HepG2 (cell line): Measurements from ENCODE around the gene SLC1A4. TPM values are rescaled to one million over a fixed set of nuclear protein-coding genes. Genes with fewer than 3 reads are reported as not detected.
A peak's percentile ranks its signal among the peaks of the same experiment; 100 is the strongest.

ENCODE experiments used
- ARNTL ChIP-seq: sonication (generic); formaldehyde crosslinking; IDR thresholded peaks from 2 replicates; pipeline ENCODE4 v1.4.0; 2020; ENCODE audit warnings: mild to moderate bottlenecking, missing genetic modification reagents
- ESRRA ChIP-seq: sonication (generic); formaldehyde crosslinking; IDR thresholded peaks from 2 replicates; pipeline ENCODE4 v1.5.1; 2020; ENCODE audit warnings: mild to moderate bottlenecking, low read depth, missing genetic modification reagents
- HDAC1 ChIP-seq: sonication (generic); formaldehyde crosslinking; IDR thresholded peaks from 2 replicates; pipeline ENCODE4 v1.5.1; 2020; ENCODE audit warnings: mild to moderate bottlenecking, missing genetic modification reagents
- HES4 ChIP-seq: sonication (generic); formaldehyde crosslinking; IDR thresholded peaks from 2 replicates; pipeline ENCODE4 v1.9.0; 2021; ENCODE audit warnings: mild to moderate bottlenecking, missing genetic modification reagents, borderline replicate concordance
- IRF2 ChIP-seq: IDR thresholded peaks from 2 replicates; pipeline ENCODE4 v1.6.1; 2018; ENCODE audit warnings: missing genetic modification reagents, missing compliant biosample characterization
- KAT8 ChIP-seq: IDR thresholded peaks from 2 replicates; pipeline ENCODE4 v1.6.1; 2016; ENCODE audit warnings: missing genetic modification reagents, missing compliant biosample characterization
- KDM1A ChIP-seq: IDR thresholded peaks from 2 replicates; pipeline ENCODE4 v1.6.1; 2016; ENCODE audit warnings: missing compliant biosample characterization
- KDM4B ChIP-seq: sonication (generic); formaldehyde crosslinking; IDR thresholded peaks from 2 replicates; pipeline ENCODE4 v1.4.0; 2020; ENCODE audit warnings: missing genetic modification reagents
- KDM5A ChIP-seq: fragments of 200-600 bp; sonication (generic); IDR thresholded peaks from 2 replicates; pipeline ENCODE4 v1.7.0; 2018; ENCODE audit warnings: antibody characterized with exemption, mild to moderate bottlenecking, low read length, borderline replicate concordance
- KDM6A ChIP-seq: IDR thresholded peaks from 2 replicates; pipeline ENCODE4 v1.6.1; 2016; ENCODE audit warnings: low read depth
- MIER3 ChIP-seq: IDR thresholded peaks from 2 replicates; pipeline ENCODE4 v1.6.1; 2016; ENCODE audit warnings: missing compliant biosample characterization, borderline replicate concordance
- NCOA5 ChIP-seq: sonication (generic); formaldehyde crosslinking; IDR thresholded peaks from 2 replicates; pipeline ENCODE4 v1.4.0; 2020; ENCODE audit warnings: missing genetic modification reagents
- PITX1 ChIP-seq: sonication (generic); formaldehyde crosslinking; IDR thresholded peaks from 2 replicates; pipeline ENCODE4 v1.5.1; 2020; ENCODE audit warnings: mild to moderate bottlenecking, missing genetic modification reagents
- POLR2AphosphoS5 ChIP-seq: IDR thresholded peaks from 2 replicates; pipeline ENCODE4 v1.6.1; 2012; ENCODE audit warnings: low read depth, low read length
- RBM22 ChIP-seq: fragments of 200-400 bp; formaldehyde crosslinking; optimal IDR thresholded peaks from 2 replicates; pipeline ENCODE3; 2017; ENCODE audit warnings: mild to moderate bottlenecking, low read length, moderate library complexity
- REPIN1 ChIP-seq: sonication (generic); formaldehyde crosslinking; IDR thresholded peaks from 2 replicates; pipeline ENCODE4 v1.8.0; 2022; ENCODE audit warnings: missing genetic modification reagents, low read depth, mild to moderate bottlenecking, borderline replicate concordance
- STAT5B ChIP-seq: sonication (generic); formaldehyde crosslinking; IDR thresholded peaks from 2 replicates; pipeline ENCODE4 v1.4.0; 2020; ENCODE audit warnings: missing genetic modification reagents
- TBL1XR1 ChIP-seq: fragments of 150-350 bp; IDR thresholded peaks from 2 replicates; pipeline ENCODE4 v1.6.1; 2014; ENCODE audit warnings: borderline replicate concordance, low read length; ENCODE audit not compliant: partially characterized antibody
- TFE3 ChIP-seq: IDR thresholded peaks from 2 replicates; pipeline ENCODE4 v1.6.1; 2016
- U2AF2 ChIP-seq: fragments of 200-400 bp; formaldehyde crosslinking; IDR thresholded peaks from 2 replicates; pipeline ENCODE4 v1.6.1; 2017; ENCODE audit warnings: low read depth, mild to moderate bottlenecking, low read length
- ZFX ChIP-seq: sonication (generic); formaldehyde crosslinking; IDR thresholded peaks from 2 replicates; pipeline ENCODE4 v1.4.0; 2020; ENCODE audit warnings: mild to moderate bottlenecking, low read depth, missing genetic modification reagents, moderate library complexity
- ZMYM3 ChIP-seq: sonication (generic); formaldehyde crosslinking; IDR thresholded peaks from 2 replicates; pipeline ENCODE4 v1.5.1; 2020; ENCODE audit warnings: mild to moderate bottlenecking, missing genetic modification reagents
- ZNF547 ChIP-seq: sonication (generic); formaldehyde crosslinking; IDR thresholded peaks from 2 replicates; pipeline ENCODE4 v1.5.1; 2020; ENCODE audit warnings: mild to moderate bottlenecking, missing genetic modification reagents
- ZNF749 ChIP-seq: sonication (generic); formaldehyde crosslinking; IDR thresholded peaks from 2 replicates; pipeline ENCODE4 v1.8.0; 2022; ENCODE audit warnings: mild to moderate bottlenecking, missing genetic modification reagents, moderate library complexity, borderline replicate concordance
- ZNF775 ChIP-seq: sonication (generic); formaldehyde crosslinking; IDR thresholded peaks from 2 replicates; pipeline ENCODE4 v1.4.0; 2020; ENCODE audit warnings: missing genetic modification reagents, mild to moderate bottlenecking, moderate library complexity, borderline replicate concordance
- ZNF883 ChIP-seq: sonication (generic); formaldehyde crosslinking; IDR thresholded peaks from 2 replicates; pipeline ENCODE4 v1.5.1; 2020; ENCODE audit warnings: mild to moderate bottlenecking, missing genetic modification reagents; ENCODE audit errors: not compliant biosample characterization
- ZSCAN25 ChIP-seq: sonication (generic); formaldehyde crosslinking; IDR thresholded peaks from 2 replicates; pipeline ENCODE4 v1.8.0; 2022; ENCODE audit warnings: mild to moderate bottlenecking, missing genetic modification reagents
- polyA plus RNA-seq, 8 experiments: library from polyadenylated mRNA; depleted of rRNA in 3 of 8; stranded (reverse) in 7 of 8; unstranded in 1 of 8; fragments of >200 nt; fragmentation: Illumina TruSeq in 4 of 8; extraction: Trizol in 4 of 8; gene quantifications; 2 replicates each; pipeline versions ENCODE4 v1.2.1 to v1.2.3, GENCODE V29; 2011 to 2016; ENCODE audit warnings: low read depth in 4 of 8, missing spikeins in 1 of 8, mixed read lengths in 1 of 8; ENCODE audit not compliant: insufficient read depth in 1 of 8
- total RNA-seq, 5 experiments: library from RNA; depleted of rRNA; stranded (reverse); fragments of >200 nt; fragmentation: Illumina TruSeq; extraction: Trizol; gene quantifications; 2 replicates each; pipeline ENCODE4 v1.2.3, GENCODE V29; 2016; ENCODE audit warnings: low read depth in 1 of 5
- TF ChIP-seq, protein P1 (sequence below): sonication (generic); IDR thresholded peaks from 2 replicates; pipeline ENCODE4 v1.6.1; 2016; ENCODE audit warnings: low read depth, borderline replicate concordance
- TF ChIP-seq, protein P2 (sequence below): sonication (generic); formaldehyde crosslinking; IDR thresholded peaks from 2 replicates; pipeline ENCODE4 v1.9.0; 2022; ENCODE audit warnings: low read depth, missing genetic modification reagents

SLC1A4 gene
- total and polyA plus RNA-seq, 2 of the 13 experiments (the other 11 are each of a cell fraction or from before 2014, with no cell fraction given): 21.0 to 39.6 TPM

- peak; percentile 93 for TF ChIP-seq HES4 (CRISPR knock-in tag)
- peak; percentile 58 for TF ChIP-seq RBM22
- TF ChIP-seq, protein P1, sequence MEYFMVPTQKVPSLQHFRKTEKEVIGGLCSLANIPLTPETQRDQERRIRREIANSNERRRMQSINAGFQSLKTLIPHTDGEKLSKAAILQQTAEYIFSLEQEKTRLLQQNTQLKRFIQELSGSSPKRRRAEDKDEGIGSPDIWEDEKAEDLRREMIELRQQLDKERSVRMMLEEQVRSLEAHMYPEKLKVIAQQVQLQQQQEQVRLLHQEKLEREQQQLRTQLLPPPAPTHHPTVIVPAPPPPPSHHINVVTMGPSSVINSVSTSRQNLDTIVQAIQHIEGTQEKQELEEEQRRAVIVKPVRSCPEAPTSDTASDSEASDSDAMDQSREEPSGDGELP: peak; percentile 15; the same call in 1 of the 2 replicates
- TF ChIP-seq U2AF2: no peak
- TF ChIP-seq KAT8 (CRISPR knock-in tag): peak; percentile 43
- TF ChIP-seq, protein P2, sequence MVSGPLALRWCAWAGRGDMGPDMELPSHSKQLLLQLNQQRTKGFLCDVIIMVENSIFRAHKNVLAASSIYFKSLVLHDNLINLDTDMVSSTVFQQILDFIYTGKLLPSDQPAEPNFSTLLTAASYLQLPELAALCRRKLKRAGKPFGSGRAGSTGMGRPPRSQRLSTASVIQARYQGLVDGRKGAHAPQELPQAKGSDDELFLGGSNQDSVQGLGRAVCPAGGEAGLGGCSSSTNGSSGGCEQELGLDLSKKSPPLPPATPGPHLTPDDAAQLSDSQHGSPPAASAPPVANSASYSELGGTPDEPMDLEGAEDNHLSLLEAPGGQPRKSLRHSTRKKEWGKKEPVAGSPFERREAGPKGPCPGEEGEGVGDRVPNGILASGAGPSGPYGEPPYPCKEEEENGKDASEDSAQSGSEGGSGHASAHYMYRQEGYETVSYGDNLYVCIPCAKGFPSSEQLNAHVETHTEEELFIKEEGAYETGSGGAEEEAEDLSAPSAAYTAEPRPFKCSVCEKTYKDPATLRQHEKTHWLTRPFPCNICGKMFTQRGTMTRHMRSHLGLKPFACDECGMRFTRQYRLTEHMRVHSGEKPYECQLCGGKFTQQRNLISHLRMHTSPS (CRISPR knock-in tag): no peak
- peak; percentile 55 for TF ChIP-seq POLR2AphosphoS5
- no peak for TF ChIP-seq KDM1A (CRISPR knock-in tag)
- 0 out of 2 replicates have a peak, but pooled peaks have one; percentile 12 for TF ChIP-seq ZMYM3 (CRISPR knock-in tag)
- no peak for TF ChIP-seq TBL1XR1
- no peak for TF ChIP-seq ESRRA
- TF ChIP-seq IRF2: 0 out of 2 replicates have a peak, but pooled peaks have one; percentile 35
- TF ChIP-seq KDM6A (CRISPR knock-in tag): no peak
- TF ChIP-seq ZNF547 (CRISPR knock-in tag): no peak
- no peak for TF ChIP-seq NCOA5
- TF ChIP-seq PITX1: peak; percentile 56; the same call in 1 of the 2 replicates
- peak; percentile 74 for TF ChIP-seq KDM4B
- TF ChIP-seq KDM5A: peak; percentile 40
- TF ChIP-seq ZNF749 (CRISPR knock-in tag): no peak
- TF ChIP-seq MIER3 (CRISPR knock-in tag): peak; percentile 29; the same call in 1 of the 2 replicates
- peak; percentile 26; the same call in 1 of the 2 replicates for TF ChIP-seq ZNF775 (CRISPR knock-in tag)
- TF ChIP-seq ZNF883 (CRISPR knock-in tag): peak; percentile 36
- TF ChIP-seq STAT5B (CRISPR knock-in tag): no peak
- TF ChIP-seq ZSCAN25 (CRISPR knock-in tag): peak; percentile 93
- TF ChIP-seq REPIN1 (CRISPR knock-in tag): peak; percentile 64
- peak; percentile 72 for TF ChIP-seq HDAC1
- TF ChIP-seq ARNTL: peak; percentile 61; the same call in 1 of the 2 replicates
- peak; percentile 88 for TF ChIP-seq ZFX (CRISPR knock-in tag)
- TF ChIP-seq TFE3 (CRISPR knock-in tag): peak; percentile 5; the same call in 1 of the 2 replicates
Observed at GRCh38 chr2:64988420-64989125, 626 bp upstream of the SLC1A4 start (continued).
